Suppressor macrophage treated with lipopolysaccharide for 4 hours (primary cell): ENCODE measurements around the gene KCTD17.
A peak's percentile ranks its signal among the peaks of the same experiment; 100 is the strongest.

Experiments used
- DNase-seq: peaks from one replicate; pipeline ENCODE4 v3.0.0-alpha.2; 2020

The KCTD17 gene

DNA sequence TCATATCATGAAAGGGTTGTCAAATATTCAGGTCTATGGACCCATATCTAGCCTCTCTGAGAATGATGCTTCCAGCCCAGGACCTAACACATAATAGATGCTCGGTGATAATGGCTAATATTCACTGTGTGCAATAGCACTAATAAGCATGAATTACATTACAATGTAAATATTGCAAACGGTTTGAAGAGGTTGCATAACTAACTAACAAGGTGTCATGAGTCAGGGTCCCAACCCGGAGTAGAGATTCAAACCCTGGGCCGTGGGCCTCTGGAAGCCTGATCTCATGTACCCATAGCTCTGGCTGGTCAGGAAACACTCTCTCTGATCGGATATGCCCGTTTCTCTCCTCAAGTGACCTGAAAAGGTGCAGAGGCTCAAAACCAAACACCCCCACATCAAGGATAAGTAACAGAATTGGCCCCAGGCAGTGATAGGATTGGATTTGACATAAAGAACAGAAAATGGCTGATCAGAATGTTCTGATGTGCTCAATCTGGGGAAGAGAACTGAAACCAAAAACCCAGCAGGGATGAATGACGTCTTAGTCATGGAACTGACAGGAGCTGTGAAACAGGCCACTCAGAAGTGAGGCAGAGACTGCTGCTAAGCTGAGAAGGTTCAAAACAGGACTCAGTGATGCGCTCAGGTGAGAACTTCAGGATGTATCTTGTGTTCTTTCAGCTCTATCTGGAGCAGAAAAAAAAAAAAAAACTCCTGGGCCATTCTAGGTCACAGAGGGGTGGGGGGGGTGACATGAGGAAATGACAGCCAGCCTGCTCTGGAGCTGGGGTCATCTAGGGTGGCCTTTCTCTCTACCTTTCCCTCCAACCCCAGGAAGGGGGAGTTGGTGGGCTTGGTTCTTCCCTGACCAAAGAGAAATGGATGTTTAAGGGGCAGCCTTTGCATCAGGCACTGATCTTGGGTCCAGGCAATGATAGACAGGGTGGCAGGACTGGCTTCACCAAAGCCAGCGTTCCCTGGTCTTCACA, 6.6 kb upstream of the KCTD17 start:
- peak; percentile 77 for DNase-seq

DNA sequence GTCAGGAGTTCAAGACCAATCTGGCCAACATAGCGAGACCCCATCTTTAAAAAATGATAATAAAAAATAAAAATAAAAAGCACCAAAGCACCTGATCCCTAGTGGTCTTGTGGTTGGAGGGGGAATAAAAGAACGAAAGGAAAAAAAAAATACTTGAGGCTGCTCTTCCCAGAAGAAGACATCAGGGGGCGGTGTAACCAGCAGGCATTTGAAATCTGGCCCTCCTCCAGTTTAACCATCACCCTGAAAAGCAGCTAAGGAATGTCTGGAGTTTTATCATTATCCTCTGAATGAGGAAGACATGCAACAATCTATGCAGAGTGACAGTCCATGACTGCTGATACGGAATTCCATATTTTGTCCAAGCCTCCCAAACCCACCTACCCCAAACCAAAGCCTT, 5.6 kb upstream of the KCTD17 start:
- DNase-seq, result peak; percentile 29

DNA sequence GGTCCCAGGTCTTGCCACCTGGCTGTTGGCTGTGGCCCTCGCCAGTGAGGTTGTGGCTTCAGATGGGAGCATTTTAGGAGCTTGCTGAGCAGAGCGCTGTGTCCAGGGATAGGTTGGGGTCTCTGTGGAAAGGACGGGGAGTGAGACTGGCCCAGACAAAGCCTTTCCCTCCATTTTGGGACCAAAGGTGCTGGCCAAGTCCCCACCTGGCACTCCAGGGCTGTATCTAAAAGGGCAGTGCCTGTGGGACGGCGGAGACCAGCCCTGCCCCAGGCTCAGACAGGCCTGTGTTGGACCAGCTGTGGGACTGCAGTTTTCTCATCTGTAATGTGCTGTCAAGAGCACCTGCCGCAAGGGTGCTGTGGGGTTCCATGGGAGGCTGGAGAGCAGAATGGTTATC, 5.0 kb upstream of the KCTD17 start:
- DNase-seq, result no peak

DNA sequence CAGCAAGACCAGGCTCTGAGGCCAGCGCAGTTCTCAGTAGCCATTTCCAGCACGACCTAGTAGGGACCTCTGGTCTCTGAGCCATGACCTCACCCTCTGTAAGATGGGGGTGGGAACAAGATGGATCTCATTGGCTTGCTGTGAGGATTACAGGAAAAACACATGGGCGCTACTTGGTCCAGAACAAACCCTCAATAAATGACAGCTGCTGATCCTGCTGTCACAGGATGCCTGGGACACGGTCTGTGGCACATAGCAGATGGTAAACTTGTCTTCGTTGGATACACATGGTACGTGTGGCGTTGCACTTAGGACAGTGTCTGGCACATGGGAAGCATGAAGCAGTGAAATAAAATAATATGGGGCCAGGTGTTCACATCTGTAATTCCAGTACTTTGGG, 4.5 kb upstream of the KCTD17 start:
- DNase-seq, result no peak

GRCh38 chr22:37048133-37048532, 3.4 kb upstream of the KCTD17 start:
- no peak for DNase-seq

- no peak for DNase-seq
These were observed 2.3 kb upstream of the KCTD17 start for GRCh38 chr22:37049224-37049623.

GRCh38 chr22:37050913-37051312, 629 bp upstream of the KCTD17 start:
- no peak for DNase-seq

DNA sequence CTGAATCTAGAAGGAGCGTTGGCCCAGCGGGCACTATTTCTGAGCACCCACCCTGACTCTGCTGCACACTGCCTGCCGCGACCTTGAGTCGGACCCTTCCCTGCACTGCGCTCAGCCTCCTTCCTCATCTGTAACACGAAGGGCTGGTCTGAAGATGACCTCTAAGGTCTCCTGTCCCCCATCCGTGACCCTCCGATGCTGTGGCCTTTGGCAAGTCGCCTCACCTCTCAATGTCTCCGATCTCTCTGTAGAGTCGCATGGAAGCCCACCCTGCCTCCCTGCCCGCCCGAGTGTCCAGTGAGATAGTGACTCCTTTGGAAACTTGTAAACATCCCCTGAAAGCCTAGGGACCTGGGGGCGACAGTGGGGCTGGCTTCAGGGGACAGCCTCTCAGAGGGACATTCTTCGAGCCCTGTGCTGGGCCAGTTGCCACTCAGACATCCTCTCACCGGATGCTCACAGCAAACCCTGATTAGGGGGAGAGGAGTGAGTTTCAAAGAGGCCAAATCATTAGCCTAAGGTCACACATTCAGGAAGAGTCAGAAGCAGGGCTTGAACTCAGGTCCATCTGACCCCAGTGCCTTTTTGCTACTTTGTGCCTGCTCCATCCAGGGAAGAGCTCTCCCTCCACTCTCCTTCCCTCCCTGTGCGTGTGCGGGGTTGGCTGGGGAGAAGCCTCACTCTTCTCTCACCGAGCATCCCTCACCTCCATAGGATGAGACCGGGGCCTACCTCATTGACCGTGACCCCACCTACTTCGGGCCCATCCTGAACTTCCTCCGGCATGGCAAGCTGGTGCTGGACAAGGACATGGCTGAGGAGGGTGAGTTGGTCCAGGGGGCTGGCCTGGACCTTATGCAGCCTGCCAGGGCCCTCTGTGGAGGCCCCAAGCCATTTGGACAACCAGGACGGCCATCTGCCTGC, 1.1 kb downstream of the KCTD17 start:
- DNase-seq, result no peak

- DNase-seq, result no peak
These were observed 1.9 kb downstream of the KCTD17 start for GRCh38 chr22:37053310-37054055.

DNA sequence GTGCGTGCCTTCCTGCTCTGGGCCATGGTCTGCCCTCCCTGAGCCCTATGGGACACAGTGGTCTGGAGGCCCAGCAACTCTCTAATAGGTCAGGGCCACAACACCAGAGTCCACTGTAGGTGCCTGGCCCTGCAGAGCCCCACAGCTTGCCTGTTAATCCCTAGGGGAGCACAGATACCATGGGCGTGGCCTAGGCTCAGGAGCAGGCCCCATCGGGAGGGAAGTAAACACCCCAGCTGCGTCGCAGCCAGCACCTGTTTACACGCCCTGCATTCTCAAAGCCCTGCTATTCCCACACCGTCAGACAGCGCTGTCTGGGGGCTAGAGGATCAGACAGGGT, 2.5 kb downstream of the KCTD17 start:
- DNase-seq, result no peak

GRCh38 chr22:37054600-37055365, 3.2 kb downstream of the KCTD17 start:
- DNase-seq, result no peak

GRCh38 chr22:37056246-37056645, 4.7 kb downstream of the KCTD17 start:
- DNase-seq, result no peak

- no peak for DNase-seq
These were observed 5.7 kb downstream of the KCTD17 start for GRCh38 chr22:37057226-37057625.

- no peak for DNase-seq
These were observed 6.4 kb downstream of the KCTD17 start for GRCh38 chr22:37057796-37058510.

DNA sequence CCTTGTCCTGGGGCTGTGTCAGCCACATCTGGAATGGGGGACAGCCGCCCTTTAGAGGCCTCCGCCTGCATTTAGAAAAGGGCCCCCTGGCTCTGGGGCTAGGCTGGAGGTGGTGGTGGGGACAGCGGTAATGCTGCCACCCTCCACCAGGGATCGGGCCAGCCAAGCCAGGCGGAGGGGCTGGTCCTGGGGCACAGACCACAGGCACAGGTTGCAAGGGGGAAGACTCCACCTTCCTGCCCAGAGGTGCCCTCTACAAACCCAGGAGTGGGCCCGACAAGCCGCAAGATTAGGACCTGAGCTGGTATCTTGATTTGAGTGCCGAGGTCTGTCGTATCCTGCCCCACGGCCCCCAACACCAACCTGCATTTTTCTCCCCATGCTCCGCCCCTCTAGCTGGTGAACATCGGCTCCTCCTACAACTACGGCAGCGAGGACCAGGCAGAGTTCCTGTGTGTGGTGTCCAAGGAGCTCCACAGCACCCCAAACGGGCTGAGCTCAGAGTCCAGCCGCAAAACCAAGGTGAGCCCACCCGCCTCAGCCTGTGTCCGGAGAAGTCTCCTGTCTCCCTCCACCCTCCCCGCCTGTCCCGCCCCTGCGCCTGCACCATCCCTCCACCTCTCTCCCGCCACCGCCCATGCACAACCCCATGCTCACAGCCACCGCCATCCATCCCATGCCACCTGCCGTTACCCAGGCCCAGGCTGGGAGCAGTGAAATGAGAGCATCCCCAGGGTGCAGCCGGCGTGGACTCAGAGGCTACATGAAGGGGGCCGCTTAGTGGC, 7.6 kb downstream of the KCTD17 start:
- DNase-seq, result no peak

DNA sequence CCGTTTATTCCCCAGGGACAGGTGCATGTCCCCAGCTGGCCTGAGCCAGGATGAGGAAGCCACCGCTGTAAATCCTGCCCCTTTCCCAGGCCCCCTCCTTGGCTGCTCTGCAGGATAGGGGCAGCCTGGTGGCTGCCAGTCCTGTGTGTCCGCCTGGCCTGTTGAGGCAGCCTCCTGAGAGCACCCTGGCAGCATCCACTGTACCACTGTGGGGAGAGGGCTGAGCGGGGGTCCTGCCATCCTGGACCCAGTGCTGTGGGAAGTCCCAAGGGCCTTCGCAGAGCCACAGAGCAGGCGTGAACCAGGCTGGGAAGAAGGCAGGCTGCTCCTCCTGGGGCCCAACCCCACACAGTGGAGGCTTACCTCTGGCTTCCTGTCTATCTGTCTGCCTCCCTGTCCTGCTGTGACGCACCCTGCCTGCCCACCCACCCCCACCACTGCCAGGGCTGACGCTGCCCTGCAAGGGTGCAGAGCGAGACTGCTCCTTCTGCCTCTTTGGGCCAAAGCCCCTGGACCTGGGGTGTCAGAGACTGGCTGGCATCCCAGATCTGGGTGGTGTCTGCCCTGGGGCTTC, 8.4 kb downstream of the KCTD17 start:
- DNase-seq, result no peak

GRCh38 chr22:37060801-37061610, 9.5 kb downstream of the KCTD17 start:
- DNase-seq, result no peak

DNA sequence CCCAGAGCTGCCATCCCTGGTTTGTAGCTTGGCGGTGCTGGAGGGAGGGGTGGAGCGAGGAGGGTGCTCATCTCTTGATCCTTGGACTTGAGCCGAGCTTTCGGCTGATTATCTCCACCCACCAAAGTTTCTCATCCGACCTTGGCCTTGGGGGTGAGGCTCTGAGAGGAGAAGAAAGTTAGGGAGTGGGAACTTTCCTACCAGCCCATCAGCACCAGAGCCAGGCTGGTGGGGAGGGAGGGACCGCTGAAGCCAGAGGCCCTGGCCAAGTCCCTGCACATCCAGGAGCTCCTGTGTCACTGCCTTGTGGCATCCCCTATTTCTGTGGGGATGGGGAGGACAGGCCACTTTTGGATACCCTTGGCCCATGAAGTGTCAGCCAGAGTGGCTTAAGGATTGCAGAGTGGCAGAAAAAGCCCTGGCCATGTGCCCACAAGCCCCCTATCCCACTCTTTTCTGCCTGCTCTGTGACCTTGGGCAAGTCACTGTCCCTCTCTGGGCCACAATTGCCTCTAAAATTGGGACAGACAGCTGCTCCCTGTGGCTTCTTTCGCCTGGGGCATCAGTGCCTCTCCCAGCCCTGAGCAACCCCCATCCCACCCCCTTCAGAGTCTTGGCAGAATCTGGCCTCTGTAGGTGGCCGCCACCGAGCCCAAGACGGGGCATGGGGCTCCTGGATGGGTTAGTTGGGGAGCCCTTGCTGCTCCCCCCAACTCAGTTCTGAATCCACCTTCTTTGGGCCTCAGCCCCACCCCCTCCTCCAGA, 10.3 kb downstream of the KCTD17 start:
- DNase-seq, result no peak

- DNase-seq, result no peak
These were observed 10.8 kb downstream of the KCTD17 start for GRCh38 chr22:37062376-37062675.
